ENCODE results near the gene PRELP.

PRELP gene

DNA sequence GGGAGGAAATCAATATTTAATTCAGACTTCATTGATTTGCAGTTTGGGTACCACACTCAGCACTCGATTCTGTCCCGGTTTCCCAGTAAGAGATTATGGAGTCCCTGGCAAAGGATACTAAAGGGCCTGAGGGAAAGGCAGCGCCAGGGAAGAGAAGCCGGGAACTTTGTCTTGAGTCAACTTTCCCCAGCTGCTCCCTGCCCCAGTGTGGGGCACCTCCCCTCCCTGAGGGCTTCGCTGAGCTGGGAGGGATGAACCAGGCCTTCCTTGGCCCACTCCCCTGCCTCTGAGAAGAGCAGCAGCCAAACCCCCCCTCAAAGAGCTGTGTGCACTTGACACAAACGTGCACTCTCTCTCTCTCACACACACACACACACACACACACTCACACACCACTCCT lies 51.0 kb downstream of the PRELP start:
- ATAC-seq = no peak

DNA sequence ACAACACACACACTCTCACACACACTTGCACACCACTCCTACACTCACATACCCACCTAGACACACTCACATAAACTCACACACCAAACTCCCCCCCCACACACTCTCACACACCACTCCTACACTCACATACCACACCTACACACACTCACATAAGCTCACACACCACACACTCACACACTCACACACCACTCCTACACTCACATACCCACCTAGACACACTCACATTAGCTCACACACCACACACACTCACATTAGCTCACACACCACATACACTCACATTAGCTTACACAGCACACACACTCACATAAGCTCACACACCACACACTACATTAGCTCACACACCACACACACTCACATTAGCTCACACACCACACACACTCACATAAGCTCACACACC lies 51.4 kb downstream of the PRELP start:
- ATAC-seq = no peak

DNA sequence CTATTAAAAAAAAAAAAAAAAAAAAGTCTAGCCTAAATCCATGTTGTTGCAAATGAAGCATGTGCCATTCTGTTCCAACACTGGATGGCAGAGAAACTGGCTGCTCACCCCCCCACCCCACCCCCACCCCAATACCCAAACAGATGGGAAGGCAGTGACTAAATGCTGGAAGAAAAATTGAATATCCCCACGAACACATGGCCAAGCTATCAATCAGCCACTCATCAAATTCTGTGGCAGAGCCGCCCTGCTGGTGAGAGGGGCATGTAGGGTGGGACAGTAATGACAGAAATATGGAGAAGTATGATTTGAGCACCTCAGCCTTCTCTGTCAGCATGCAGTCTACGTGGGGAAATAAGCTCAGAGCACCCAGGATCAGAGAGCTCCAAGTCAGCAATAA lies 52.5 kb downstream of the PRELP start:
- ATAC-seq = no peak

DNA sequence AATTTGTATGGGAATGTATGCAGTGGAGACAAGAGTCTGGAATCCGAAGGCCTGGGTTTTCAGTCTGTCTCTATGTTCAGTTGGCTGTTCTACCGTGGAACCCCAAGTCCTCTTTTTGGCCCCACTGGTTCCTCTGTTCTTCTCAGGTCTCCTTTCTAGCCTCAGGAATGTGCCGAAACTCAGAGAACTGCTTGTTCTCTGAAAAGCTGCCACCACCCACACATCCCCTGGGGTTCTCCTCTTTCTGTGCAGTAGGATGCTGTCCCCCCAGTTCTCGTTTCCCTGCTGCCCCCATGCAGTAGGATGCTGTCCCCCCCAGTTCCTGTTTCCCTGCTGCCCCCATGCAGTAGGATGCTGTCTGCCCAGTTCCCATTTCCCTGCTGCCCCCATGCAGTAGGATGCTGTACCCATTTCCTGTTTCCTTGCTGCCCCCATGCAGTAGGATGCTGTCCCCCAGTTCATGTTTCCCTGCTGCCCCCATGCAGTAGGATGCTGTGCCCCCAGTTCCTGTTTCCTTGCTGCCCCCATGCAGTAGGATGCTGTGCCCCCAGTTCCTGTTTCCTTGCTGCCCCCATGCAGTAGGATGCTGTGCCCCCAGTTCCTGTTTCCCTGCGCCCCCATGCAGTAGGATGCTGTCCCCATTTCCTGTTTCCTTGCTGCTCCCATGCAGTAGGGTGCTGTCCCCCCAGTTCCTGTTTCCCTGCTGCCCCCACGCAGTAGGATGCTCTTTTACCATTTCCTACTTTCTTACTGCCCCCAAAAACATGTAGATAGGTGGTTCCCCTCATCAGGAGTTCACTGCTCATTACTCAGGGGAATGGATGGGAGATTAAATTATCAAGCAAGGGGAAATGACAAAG lies 53.6 kb downstream of the PRELP start:
- ATAC-seq = no peak

DNA sequence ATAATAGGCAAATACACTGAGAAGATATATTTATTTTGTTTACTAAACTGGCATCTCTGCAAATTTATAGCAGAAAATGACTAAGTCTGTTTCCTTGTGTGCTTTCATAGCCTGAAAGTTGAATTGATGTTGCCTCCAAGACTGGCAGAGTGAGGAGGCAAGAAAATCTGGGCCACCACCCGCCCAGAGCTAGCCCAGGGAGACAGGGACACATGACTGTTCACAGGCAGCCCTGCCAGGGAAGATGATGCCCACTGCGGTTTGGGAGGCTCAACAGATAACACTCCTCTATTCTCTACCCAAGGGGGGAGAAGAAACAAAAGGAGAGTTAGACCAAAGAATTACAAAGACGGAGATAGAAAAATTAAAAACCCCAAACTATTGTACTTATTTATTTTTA lies 55.5 kb downstream of the PRELP start:
- no peak for ATAC-seq

DNA sequence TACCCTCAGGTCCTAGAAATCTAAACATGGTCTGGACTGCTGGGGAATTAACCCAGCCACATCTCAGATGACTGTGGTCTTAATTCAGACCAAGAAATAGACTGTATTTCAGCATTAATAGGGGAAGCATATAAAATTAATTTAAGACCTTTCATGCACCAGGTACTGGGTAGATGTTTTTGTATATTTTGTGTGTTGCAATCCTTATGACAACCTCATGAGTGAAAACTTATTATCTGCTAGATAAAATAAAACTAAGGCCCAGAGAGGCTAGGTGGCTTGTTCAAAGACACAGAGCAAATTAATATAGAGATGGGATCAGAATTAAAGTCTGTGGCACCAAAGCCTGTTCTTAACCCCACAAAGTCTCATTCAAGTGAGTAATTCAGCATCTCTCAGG lies 58.4 kb downstream of the PRELP start:
- ATAC-seq = no peak

DNA sequence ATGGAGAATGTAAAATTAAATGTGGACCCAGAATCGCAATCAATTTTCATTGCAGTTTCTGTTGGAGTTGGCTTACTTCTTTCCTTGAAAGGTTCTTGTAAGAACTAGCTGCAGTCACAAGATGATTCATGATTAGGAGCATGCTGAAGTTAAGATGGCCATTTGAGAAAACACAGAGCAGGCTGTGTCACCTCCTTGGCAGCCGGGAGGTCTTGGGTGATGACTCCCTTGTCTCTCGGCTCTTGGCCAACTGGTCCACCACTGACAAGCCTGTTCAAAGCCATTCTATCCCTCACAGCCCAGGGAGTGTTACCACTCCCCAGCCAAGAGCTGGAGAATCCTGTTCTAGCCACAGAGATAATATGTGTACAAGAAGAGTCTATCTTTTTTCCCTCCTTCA lies 58.9 kb downstream of the PRELP start:
- ATAC-seq = no peak

DNA sequence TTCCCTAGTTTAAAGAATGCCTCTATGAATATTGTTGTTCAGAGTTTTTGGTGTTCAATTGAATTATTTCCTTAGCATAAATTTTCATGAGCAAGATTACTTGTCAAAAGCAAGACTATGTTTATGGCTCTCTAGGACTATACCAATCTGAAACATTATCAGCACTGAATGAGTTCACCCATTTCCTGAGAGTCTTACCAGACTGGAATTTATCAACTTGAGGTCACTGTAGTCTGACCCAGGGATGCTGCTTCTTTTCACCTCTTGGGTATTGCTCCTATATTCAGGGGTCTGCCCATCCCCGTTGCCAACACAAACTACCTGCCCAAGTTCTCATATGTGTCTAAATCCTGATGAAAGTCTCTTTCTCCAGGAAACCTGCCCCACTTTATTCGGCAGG lies 61.0 kb downstream of the PRELP start:
- no peak for ATAC-seq

DNA sequence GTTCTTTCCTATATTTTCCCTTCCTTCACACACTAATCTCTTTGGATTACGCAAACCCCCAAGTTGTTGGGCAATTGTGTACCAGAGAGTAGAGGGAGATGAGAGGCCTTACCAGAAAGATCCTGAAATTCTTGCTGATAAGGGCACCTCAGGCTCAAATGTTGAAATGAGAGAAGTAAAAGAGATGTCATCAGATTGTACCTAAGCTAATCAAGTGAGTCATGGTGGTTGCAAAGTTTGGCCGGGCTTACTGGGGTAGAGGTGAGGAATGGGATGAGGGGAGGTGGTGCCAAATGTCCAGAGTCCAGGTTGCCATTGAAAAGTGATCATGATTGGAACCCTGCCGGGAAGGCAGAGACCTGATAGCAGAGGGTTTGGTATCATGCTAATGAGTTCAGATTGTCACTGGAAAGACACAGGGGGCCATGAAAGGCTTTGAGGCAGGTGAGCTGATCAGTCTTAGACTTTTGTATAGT lies 61.4 kb downstream of the PRELP start:
- ATAC-seq = no peak

DNA sequence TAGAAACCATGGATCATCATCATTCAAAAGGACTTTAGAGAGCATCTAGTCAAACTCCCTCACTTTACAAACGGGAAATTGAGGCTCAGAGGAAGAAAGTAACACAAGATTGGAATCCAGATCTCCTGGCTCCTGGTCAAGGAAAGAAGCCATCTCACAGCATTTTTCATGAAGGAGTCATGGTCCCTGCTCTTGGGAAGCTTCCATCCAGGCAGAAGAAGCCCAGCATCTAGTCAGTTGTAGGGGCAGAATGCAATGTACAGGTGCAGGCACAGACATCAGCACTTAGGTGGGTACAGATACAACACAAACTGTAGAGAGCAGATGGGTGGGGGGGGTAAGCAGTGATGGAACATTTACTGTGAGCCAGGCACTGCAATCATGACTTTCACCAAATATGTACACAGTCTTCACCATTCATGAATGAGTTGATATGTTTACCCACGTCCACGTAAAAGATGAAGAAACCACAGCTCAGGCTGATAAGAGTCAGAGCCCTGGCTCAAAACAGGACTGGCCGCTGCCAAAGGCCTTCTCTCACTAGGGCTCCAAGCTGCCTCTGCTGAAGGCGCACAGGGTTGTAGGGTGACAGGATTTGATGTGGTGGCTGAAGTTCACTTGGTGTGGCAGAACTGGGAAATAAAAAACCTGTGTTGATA lies 62.3 kb downstream of the PRELP start:
- ATAC-seq = no peak

DNA sequence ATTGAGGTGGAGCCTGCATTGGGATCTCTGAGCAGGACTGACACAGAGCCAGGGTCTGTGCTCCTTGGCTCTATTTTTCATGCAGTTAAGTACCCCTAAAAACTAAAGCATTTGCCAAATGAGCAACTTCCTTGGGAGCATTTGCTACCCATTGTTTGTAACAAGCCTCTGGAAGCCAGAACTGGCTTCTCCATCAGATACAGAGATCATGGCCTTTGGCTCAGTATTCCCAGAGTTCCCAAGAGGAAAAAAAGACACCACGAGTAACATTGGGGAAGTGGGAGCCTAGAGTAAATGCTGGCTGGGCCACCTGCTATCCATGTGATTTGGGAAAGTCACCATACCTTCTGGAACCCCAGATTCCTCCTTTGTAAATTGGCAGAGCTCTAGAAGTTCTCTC lies 63.1 kb downstream of the PRELP start:
- ATAC-seq = no peak

DNA sequence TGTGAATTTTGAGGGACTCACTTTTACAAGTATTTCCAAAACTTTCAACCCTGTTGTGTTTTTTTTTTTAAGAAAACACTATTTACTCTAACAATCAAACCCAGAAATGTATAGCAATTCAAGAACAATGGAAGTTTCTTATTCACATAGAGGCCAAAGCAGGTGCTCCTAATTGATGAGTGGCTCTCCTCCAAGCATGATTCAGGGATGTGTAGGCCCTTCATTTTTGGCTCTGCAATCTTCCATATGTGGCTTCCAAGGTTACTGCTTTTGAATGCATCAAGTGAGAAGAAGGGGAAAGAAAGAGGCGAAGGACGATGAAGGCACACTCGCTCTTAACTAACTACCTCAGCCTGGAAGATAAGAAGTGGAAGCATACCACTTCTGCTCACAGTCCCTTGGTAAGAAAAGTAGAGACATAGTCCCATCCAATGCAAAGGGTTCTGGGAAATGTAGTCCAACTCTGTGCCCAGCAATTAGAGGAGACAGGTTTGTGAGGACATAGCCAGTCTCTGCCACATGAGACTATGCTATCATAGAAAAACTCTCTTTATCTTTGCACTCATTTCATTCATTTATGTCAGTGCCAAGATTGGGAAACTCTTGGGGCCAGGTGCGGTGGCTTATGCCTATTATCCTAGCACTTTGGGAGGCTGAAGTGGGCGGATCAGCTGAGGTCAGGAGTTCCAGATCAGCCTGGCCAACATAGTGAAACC lies 64.4 kb downstream of the PRELP start:
- no peak for ATAC-seq
